Renal cortical epithelial cell (primary cell): ENCODE data around the gene BEST4. TPM values are rescaled to one million over a fixed set of nuclear protein-coding genes. Genes with fewer than 3 reads are reported as not detected.
"Not testable (repeated sequence)": the region's sequence is repeated elsewhere in the genome, so short reads cannot be mapped to it uniquely, and the experiment has no call there.

Experiments
- DNase-seq: peaks from one replicate; pipeline ENCODE4 v3.0.0-alpha.2; 2011; ENCODE audit warnings: low read depth
- total RNA-seq: library from RNA; depleted of rRNA; stranded (reverse); fragments of >200 nt; gene quantifications from 2 replicates; pipeline ENCODE4 v1.2.3, GENCODE V29; 2014

BEST4 gene
- total RNA-seq, 1 donor from 2014 or later: 0.15 TPM

DNA sequence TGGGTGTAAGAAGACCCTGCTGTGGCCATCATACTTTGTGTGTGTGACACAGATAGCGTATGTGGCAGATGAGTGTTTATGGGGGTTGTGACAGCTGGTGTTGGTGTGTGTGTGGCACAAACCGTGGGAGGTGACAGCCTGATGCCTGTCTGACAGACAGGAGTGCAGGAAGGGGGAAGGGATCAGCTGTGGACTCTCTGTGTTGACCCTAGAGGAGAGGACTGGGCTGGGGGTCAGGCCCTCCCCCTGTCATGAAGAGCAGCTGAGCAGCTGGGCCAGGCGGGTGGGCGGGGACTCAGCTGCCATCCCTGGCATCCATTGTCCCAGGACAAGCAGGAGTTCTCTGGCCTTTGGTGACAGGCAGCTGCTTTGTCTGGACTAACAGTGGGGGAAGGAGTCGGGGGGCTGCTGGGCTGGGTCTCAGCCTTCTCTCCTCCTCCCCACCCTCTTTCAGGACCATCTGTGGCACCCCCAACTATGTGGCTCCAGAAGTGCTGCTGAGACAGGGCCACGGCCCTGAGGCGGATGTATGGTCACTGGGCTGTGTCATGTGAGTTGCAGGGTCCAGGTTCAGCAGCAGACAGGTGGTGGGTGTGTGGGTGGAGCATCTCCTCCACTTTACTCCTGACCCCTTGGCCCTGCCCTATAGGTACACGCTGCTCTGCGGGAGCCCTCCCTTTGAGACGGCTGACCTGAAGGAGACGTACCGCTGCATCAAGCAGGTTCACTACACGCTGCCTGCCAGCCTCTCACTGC, 14.5 kb upstream of the BEST4 start:
- DNase-seq: no peak

DNA sequence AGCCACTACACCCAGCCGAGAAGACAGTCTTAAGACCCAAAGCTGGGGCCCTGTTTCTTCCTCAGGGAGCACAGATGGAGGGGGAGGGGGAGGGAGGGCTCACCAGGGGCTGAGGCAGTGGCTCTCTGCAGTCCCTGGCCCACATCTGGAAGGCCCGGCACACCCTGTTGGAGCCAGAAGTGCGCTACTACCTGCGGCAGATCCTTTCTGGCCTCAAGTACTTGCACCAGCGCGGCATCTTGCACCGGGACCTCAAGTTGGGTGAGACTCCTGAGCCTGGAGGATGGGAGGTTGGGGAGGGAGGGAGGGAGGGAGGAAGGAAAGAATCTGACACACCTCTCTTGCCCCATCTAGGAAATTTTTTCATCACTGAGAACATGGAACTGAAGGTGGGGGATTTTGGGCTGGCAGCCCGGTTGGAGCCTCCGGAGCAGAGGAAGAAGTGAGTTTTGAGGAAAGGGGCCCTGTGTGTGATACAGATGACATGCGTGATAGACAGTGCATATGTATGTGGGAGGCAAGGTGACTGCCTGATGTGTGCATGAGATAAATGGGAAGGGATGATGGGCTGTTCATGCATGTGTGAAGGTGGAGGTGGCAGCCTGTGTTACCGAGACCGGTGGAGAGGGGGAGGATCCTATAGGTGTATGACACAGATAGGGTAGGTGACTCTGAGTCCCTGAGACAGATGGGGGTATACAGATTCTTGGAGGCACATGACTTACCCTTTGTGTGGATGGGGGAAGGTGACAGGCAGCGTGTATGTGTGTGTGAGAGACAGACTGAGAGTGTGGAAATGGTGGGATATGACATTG, 13.7 kb upstream of the BEST4 start:
- no peak for DNase-seq

DNA sequence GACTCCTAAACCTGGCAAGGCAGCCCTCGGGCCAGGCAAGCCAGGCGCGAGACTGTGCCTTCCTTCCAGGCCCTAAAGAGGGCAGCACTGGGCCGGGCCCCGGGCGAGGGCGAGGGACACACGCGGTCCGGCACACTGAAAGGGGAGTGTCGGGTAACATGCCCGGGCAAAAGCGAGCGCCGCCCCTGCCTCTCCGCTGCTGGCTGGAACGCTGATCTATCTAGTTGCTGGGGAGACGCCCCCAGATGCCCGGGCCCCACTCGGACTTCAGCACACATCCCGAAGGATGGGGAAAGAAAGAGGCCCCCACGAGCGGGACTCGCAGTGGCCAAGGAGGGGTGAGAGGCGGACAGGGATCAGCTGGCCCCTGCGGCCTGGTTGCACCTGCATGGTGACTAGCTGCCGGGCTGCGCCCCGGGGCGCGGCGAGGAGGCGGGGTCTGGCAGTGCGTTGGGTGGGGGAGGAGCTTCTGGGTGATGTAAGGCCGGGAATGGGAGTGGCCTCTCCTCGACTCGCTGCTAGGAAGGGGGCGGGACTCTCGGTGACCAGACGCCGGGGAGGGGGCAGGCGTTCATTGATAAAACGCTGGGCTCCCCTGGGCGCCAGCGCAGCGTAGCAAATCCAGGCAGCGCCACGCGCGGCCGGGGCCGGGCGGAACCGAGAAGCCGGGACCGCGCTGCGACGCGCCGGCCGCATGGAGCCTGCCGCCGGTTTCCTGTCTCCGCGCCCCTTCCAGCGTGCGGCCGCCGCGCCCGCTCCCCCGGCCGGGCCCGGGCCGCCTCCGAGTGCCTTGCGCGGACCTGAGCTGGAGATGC, 12.0 kb upstream of the BEST4 start, which contains the start of gene PLK3:
Gene PLK3 (plus strand): TSS at position 608 of the 815 bp plus-strand sequence. CDS start 87 bp downstream, at position 695.
- peak; percentile 90 for DNase-seq

DNA sequence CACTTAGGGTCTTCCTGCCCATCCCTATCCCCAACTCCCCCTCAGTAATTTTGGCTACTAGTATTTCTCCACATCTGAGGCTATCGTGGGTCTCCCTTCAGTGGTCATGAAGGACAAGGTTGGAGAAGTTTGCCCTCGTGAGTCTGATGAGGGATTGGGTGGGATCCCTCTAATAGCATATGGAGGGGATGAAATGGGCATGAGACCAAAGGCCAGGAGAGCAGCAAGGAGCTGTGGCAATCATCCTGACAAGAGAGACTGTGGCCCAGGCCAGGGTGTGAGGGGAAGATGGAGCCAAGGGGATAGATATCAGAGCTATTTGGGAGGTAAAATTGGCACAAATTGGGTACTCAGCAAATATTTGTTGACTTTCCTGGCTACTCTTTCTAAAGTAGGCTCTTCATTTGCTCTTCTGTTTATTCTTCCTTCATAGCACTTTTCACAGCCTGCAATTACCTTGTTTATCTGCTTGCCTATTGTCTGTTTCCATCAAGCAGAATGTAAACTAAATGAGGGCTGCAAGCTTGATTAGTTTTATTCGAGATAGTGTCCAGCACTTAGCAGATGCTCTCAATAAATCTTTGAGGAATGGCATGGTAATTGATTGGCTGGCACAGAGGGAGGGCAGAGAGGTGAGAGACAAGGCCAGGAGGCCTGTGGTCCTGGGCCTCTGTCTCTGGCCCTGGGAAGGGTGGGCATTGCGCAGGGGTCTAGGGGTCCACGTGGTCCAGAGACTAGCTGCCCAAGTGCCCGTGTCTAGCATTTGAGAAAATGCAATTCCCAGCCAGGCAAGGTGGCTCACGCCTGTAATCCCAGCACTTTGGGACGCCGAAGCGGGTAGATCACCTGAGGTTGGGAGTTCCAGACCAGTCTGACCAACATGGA, 10.8 kb upstream of the BEST4 start:
- no peak for DNase-seq

DNA sequence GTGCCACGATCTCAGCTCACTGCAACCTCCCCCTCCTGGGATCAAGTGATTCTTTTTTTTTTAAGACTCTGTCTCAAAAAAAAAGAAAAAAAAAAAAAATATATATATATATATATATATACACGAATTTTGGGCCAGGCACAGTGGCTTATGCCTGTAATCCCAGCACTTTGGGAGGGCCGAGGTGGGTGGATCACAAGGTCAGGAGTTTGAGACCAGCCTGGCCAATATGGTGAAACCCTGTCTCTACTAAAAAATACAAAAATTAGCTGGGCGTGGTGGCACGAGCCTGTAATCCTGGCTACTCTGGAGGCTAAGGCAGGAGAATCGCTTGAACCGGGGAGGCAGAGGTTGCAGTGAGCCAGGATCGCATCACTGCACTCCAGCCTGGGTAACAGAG, 9.9 kb upstream of the BEST4 start:
- DNase-seq: not testable (repeated sequence)

DNA sequence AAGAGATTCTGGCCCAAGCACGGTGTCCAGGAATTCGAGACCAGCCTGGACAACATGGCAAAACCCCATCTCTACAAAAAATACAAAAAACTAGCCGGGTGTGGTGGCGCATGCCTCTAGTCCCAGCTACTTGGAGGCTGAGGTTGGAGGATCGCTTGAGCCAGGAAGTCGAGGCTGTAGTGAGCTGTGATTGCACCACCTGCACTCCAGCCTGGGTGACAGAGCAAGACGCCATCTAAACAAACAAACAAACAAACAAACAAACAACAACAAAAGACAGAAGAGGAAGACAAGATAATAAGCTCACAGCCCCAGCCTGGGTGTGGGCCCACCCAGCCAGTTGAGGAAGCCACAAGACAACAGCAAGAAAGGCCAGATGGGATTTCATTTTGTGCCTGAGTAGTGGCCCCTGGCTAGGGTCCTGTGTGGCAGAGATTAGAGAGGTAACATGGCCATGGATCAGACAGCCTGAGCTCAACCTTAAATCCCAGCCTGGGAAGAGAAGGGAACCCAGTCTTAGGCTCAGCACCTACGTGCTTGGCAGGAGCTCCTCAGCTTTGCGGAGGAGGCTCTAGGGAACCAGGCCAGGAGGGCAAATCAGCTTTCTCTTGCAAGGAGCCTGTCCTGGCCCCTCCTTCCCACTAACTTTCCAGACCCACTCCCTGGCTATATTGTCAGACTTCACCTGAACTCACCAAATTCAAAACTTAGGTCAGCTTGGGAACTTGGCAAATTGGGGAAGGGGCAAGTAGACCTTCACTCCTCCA, 4.9 kb upstream of the BEST4 start:
- no peak for DNase-seq

DNA sequence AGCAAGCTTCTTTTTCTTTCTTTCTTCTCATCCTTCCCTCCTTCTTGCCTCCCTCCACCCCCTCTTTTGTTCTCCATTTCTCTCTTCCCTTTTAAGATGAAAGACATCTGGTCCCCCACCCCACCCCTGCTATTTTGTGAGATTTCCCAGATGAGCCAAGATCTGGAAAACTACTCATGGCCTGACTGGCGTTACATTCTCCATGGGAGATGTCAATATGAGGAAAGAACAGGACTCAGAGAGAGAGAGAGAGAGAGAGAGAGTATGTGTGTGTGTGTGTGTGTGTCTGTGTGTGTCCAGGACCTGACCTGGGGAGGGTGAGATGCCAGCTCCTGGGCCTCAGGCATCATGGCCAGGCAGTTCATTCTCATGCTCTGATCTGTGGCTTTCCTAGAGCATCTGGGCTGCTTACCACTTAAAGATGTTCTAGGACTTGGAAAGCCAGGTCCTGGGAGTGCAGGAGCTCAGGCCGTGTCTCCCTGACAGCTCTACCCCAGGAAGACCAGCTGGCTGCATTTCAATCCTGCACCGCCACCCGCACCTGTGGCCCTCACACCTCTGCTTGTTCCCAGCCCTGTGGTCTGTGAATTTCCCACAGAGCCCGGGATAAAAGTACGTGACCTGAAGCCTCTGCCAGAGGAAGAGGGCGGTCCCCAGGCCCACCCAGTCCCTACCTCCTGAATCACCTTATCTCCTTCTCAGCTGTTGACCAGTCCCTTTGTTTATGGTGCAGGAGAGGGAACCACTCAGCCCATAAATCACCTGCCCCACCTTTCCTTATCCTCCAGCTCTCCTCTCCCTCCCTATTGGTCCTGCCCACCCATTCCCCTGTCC, 3.2 kb upstream of the BEST4 start:
- no peak for DNase-seq

DNA sequence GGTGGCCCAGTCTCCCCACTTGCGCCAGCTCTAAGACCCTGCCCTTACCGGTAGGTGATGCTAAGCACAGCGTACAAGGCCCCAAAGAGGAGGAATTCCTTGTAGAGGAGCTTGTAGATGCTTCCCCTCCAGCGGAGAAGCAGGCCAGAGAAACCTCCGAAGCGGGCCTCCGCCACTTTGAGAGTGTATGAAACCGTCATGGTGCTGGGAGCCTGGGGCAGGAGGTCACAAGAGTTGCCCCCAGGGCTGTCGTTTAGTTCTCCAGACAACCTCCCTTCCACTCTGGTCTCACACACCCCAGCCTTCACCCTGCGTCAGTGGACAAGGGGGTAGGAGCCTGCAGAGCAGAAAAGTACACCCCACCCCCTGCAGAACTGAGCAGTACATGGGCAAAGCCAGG, 464 bp downstream of the BEST4 start:
- no peak for DNase-seq

DNA sequence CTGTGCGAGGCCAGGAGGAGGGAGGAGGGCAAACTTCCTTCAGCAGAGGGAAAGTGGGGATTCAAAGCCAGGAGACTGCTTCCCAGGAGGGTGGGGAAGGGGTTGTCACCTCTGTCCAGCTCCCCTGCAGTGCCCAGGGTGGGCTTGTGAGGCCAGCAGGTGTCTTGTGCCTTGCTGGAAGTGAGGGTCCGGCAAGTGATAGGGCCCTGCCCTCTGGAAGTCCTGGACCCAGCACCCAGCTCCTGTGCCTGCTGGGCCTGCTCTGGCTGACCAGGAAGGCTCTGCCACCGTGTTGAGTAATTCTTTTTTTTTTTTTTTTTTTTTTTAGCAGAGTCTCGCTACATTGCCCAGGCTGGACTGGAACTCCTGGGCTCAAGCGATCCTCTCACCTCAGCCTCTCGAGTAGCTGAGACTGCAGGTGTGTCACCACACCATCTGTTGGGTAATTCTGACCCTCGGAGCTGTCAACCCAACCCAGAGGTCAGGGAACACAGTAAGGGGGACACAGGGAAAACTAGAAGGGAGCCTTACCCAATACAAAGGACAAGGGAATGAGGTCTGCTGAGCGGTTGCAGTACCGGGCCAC, 1.0 kb downstream of the BEST4 start:
- DNase-seq: no peak

DNA sequence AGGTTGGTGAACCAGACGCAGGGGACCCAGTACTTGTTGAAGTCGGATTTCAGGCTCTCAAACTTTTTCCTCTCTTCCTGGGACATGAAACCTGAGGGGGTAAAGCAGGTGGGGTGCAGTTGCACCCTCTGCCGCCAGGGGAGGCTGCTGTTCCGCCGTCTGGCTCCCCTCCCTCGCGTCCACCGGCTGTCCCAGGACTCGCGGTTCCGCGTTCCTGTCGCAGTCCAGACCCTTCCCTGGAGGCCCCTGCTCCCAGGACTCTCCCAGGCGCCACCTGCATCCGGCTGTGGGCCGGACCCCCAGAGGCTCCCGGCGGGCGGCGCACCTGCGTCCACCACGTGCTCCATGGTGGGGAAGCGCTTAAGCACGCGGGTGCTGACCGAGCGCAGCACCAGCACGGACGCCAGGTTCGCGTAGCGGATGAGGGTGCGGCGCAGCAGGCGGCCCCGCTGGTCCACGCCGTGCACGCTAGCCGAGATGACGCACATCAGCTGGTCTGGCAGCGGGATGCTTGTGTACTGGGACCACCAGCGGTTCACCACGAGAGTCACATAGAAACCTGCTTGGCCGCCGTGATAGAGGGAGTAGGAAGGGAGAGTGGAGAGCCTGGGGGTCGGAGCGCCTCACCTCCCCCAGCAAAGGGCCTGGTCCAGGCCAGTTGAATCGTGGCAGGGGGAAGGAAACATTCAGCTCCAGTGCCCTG, 1.7 kb downstream of the BEST4 start:
- DNase-seq: peak; percentile 49

DNA sequence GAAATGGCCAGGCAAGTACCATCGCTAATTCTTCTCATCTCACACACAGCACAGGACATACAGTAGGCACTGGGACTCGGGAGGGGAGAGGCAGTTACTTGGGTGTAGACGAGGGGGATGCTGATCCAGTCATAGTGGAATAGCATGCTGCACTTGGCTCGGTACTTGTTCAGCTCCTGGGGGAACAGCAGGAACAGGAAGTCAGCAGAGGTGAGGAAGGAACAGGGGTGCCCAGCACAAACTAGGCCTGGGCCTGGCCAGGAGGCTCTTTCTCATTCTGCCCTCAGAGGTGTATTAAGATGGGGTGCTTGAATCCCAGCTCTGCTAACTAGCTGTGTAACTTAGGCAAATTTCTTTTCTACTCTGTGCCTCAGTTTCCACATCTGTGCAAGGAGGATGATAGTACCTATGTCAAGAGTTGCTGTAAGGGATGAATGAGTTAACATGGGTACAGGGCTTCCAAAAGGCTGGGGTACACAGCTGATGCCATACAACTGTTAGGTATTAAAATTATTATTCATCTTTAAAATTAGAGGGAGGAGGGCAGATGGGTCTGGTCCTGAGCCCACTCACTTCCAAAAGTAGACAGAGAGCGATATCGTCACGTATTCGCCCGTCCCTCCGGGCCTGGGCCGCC, 2.4 kb downstream of the BEST4 start:
- no peak for DNase-seq

DNA sequence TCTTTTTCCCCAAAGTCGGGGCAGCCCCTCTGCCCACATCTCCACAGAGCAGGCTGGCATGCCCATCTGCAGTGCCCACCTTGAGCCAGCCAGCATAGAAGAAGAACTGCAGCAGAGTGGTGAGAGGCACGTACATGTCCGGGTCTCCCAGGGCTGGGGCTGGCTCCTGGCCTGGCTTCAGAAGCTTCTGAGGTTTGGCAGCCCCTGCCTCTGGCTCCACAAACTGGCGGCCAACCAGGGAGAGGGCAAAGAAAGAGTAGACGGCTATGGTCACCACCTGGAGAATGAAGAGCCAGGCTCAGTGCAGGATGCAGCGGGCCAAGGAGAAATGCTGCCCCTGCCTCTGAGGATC, 3.0 kb downstream of the BEST4 start:
- DNase-seq: no peak

DNA sequence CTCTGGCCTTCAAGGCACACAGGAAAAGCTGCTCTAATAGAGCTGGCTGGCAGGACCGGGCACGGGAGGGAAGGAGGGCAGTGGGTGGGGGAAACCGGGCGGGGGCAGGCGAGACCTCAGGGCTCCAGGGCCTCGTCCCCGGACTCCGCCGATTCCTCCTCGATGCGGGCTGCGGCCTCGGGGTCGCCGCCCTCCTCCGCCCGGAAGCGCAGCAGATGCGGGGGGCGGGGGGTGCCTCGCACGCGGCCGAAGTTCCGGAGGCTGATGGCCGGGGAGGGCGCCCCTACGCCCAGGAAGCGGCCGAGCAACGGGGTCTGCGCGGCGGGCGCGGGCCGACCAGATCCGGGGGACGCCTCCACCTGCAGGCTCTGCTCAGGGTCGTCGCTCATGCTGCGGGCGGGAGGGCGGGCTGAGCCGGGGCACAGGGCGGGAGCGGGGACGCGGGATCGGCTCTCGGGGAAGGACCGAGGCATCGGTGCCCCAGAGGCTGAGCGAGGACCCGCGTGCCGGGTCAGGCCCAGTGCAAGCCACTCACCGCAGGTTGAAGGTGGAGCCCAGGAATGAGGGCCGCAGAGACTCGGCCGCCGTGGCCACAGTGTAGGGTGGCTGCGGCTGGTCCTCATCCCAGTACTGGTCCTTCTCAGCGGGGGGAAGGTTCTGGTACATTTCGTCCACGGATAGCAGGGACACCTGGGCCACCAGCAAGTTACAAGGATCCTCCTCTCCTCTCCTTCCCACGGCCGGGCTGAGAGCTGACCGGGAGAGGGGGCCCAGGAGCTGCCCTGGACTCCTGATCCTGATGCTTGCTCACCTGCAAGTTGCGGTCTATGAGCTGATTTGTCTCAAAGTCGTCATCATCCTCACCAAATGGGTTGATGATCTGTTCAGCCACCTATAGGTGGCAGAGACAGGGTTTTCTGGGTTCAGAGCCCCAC, 3.6 kb downstream of the BEST4 start:
- no peak for DNase-seq

DNA sequence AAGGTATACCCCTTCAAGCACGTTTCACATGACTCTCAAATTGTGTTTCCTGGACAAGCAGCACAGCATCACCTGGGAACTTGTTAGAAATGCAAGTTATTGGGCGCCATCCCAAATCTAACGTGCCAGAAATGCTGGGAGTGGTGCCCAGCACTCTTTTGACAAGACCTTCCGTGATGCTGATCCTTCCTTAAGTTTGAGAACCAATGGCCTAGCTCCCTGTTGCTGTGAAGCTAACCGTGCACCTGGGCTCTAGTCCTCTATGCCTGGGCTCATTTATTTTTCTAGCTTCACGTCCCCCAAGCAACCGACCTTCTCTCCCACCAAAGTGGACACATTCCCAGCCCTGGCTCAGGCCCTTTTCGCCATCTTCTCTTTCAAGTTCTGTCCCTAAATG, 4.3 kb downstream of the BEST4 start:
- DNase-seq: no peak

DNA sequence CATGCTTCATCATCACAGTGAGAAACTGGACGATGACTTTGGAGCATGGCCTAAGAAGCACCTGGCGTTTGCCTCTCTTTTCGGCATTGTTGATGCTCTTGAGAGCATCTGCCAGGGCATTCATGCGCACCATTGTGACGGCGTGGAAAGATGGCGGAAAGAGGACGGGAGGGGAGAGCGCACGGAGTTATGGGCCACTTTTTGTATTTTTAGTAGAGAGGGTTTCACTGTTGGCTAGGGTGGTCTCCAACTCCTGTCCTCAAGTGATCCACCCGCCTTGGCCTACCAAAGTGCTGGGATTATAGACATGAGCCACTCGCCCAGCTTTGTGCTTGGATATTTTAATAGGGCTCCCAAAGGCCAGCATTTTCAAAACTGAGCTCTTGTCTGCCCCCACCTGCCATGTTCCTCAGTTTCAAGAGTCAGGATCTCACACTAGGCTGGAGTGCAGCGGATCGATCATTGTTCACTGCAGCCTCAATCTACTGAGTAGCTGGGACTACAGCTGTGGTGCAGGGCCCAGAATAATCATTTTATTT, 7.3 kb downstream of the BEST4 start:
- no peak for DNase-seq

DNA sequence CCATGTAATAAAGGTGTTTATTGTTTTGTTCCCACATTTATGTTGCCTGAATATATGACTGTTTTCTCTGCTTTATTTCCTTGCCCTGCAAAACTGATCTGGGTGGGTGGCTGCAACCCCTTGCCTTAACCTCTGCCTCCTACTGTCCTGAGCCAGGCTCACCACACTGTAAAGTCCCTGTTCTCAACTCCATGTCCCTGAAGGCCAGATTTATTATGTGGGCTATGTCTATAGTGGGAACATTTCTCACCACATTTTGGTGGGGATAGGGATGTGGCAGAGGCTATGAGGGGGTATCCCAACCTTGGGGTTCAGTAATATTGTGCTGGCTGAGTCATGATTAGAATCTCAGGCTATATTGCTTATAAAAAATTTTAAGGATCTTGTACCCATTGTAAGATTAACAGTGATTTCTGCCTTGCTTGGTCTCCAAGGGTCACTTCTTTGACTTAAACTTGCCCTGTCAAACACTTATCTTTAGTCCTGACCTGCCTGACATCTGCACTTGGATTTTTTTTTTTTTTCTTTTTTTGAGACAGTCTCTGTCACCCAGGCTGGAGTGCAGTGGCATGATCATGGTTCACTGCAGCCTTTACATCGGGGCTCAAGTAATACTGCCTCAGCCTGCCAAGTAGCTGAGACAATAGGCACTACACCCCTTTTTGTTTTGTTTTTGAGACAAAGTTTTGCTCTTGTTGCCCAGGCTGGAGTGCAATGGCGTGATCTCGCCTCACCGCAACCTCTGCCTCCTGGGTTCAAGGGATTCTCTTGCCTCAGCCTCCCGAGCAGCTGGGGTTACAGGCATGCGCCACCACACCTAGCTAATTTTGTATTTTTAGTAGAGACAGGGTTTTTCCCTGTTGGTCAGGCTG, 9.0 kb downstream of the BEST4 start:
- DNase-seq: no peak
